GM18499 (cell line): Measurements from ENCODE around the gene SNX2.

Experiments
- ATAC-seq: cut with Tn5 transposase; IDR thresholded peaks from one replicate; pipeline ENCODE4 v1.9.1; 2021; ENCODE audit warnings: moderate number of reproducible peaks; ENCODE audit not compliant: insufficient read depth, unreplicated experiment

Gene SNX2

GRCh38 chr5:122879076-122879475, 104.2 kb downstream of the SNX2 start:
- no peak for ATAC-seq
